H1 (cell line): Measurements from ENCODE around the gene PRMT9. TPM values are rescaled to one million over a fixed set of nuclear protein-coding genes. Genes with fewer than 3 reads are reported as not detected.

Experiments used
- CTCF ChIA-PET: fragments of 300-600 bp; sonication (Branson Sonifier 250); formaldehyde crosslinking; loops from one replicate; lab custom pipeline; 2021; ENCODE audit not compliant: partially characterized antibody; lab: Charles Lee
- POLR2A ChIA-PET: fragments of 300-600 bp; sonication (Branson Sonifier 250); formaldehyde crosslinking; loops from one replicate; lab custom pipeline; 2021; ENCODE audit warnings: inconsistent platforms; ENCODE audit not compliant: partially characterized antibody; lab: Charles Lee
- DNase-seq, 2 experiments: peaks; one replicate each; pipeline versions ENCODE4 v3.0.0 to v3.0.0-alpha.2; 2010 to 2022; ENCODE audit warnings: low spot score in 2 of 2, low read depth in 1 of 2, mixed read lengths in 1 of 2
- FAIRE-seq: peaks from 2 replicates; lab custom pipeline; 2011; peaks lifted over from hg19 to GRCh38; lab: Jason Lieb, UNC
- H2AFZ ChIP-seq: 2 replicates; pipeline ENCODE4 v1.8.1; 2012; ENCODE audit warnings: low read length, inconsistent platforms
- H2AK5ac ChIP-seq: 2 replicates; pipeline ENCODE4 v1.6.1; 2013; ENCODE audit warnings: low read depth, low read length
- H2BK120ac ChIP-seq: replicated peaks from 2 replicates; pipeline ENCODE3; 2013; ENCODE audit warnings: low read depth, low read length, inconsistent platforms
- H2BK12ac ChIP-seq: 2 replicates; pipeline ENCODE4 v1.6.1; 2013; ENCODE audit warnings: low read depth, low read length
- H2BK15ac ChIP-seq: 2 replicates; pipeline ENCODE4 v1.6.1; 2013; ENCODE audit warnings: low read length
- H2BK20ac ChIP-seq: 2 replicates; pipeline ENCODE4 v1.6.1; 2013; ENCODE audit warnings: low read length
- H2BK5ac ChIP-seq: 2 replicates; pipeline ENCODE4 v1.6.1; 2013; ENCODE audit warnings: low read depth, low read length
- H3K14ac ChIP-seq: 2 replicates; pipeline ENCODE4 v1.6.1; 2013; ENCODE audit warnings: inconsistent platforms; ENCODE audit not compliant: insufficient read length
- H3K18ac ChIP-seq: 2 replicates; pipeline ENCODE4 v1.6.1; 2013; ENCODE audit warnings: low read length; ENCODE audit errors: extremely low read depth
- H3K23ac ChIP-seq: 2 replicates; pipeline ENCODE4 v1.6.1; 2013; ENCODE audit warnings: inconsistent platforms; ENCODE audit not compliant: insufficient read length
- H3K23me2 ChIP-seq: 2 replicates; pipeline ENCODE4 v1.6.1; 2013; ENCODE audit warnings: low read depth, low read length
- H3K27ac ChIP-seq: 2 replicates; pipeline ENCODE4 v1.6.1; 2011; ENCODE audit warnings: low read depth, low read length, inconsistent platforms
- H3K27me3 ChIP-seq, 4 experiments: replicated peaks in 1 of 4; 1 replicate in 1 of 4; 2 replicates in 3 of 4; pipeline versions ENCODE4 v1.6.1 to v1.8.1; 2011 to 2013; ENCODE audit warnings: low read length in 3 of 4, mild to moderate bottlenecking in 3 of 4, inconsistent platforms in 2 of 4, mixed read lengths in 2 of 4, moderate library complexity in 1 of 4; ENCODE audit not compliant: control insufficient read depth in 3 of 4, insufficient read depth in 3 of 4; ENCODE audit errors: extremely low read depth in 1 of 4
- H3K36me3 ChIP-seq, 4 experiments: 2 replicates each; pipeline versions ENCODE4 v1.6.1 to v1.8.1; 2011 to 2013; ENCODE audit warnings: mild to moderate bottlenecking in 4 of 4, low read length in 3 of 4, moderate library complexity in 2 of 4, control low read depth in 1 of 4, inconsistent platforms in 1 of 4; ENCODE audit not compliant: insufficient read depth in 4 of 4, control insufficient read depth in 2 of 4
- H3K4ac ChIP-seq: replicated peaks from 2 replicates; pipeline ENCODE3; 2013; ENCODE audit warnings: low read length, low read depth, mixed read lengths, inconsistent platforms; ENCODE audit not compliant: insufficient read length
- H3K4me1 ChIP-seq, 4 experiments: replicated peaks in 1 of 4; 1 replicate in 1 of 4; 2 replicates in 3 of 4; pipeline versions ENCODE4 v1.6.1 to v1.8.1; 2011 to 2013; ENCODE audit warnings: low read length in 3 of 4, inconsistent platforms in 2 of 4, mixed read lengths in 1 of 4; ENCODE audit not compliant: insufficient read depth in 4 of 4, control insufficient read depth in 3 of 4
- H3K4me2 ChIP-seq, 2 experiments: 2 replicates each; pipeline versions ENCODE4 v1.6.1 to v1.8.1; 2011 to 2013; ENCODE audit warnings: low read depth in 2 of 2, low read length in 2 of 2, control low read depth in 1 of 2, inconsistent platforms in 1 of 2, mild to moderate bottlenecking in 1 of 2; ENCODE audit not compliant: insufficient read depth in 1 of 2
- H3K4me3 ChIP-seq, 4 experiments: fragments of 200-600, 300-600 bp in 1 of 4; sonication (generic), shearing (Covaris generic), sonication (Bioruptor Twin) in 1 of 4; 2 replicates each; pipeline versions ENCODE4 v1.5.1 to v1.8.1; 2011 to 2016; ENCODE audit warnings: low read length in 4 of 4, low read depth in 3 of 4, control low read depth in 2 of 4, inconsistent platforms in 2 of 4, mild to moderate bottlenecking in 2 of 4, mixed read lengths in 1 of 4, moderate library complexity in 1 of 4; ENCODE audit not compliant: insufficient read depth in 2 of 4; ENCODE audit errors: extremely low read depth in 1 of 4
- H3K56ac ChIP-seq: replicated peaks from 2 replicates; pipeline ENCODE3; 2013; ENCODE audit warnings: low read depth, mild to moderate bottlenecking, mixed read lengths, low read length, inconsistent platforms; ENCODE audit not compliant: insufficient read length
- H3K79me1 ChIP-seq: 2 replicates; pipeline ENCODE4 v1.6.1; 2013; ENCODE audit warnings: low read depth, low read length, control low read depth
- H3K79me2 ChIP-seq, 2 experiments: 2 replicates each; pipeline versions ENCODE4 v1.6.1 to v1.8.1; 2012 to 2013; ENCODE audit warnings: low read length in 2 of 2, mild to moderate bottlenecking in 2 of 2, inconsistent platforms in 1 of 2; ENCODE audit not compliant: insufficient read depth in 2 of 2, control insufficient read depth in 1 of 2
- H3K9ac ChIP-seq, 4 experiments: replicated peaks in 1 of 4; 1 replicate in 1 of 4; 2 replicates in 3 of 4; pipeline versions ENCODE4 v1.6.1 to v1.8.1; 2011 to 2013; ENCODE audit warnings: low read depth in 3 of 4, low read length in 3 of 4, control low read depth in 2 of 4, mild to moderate bottlenecking in 2 of 4, moderate library complexity in 2 of 4, inconsistent platforms in 1 of 4; ENCODE audit errors: extremely low read depth in 1 of 4
- H3K9me3 ChIP-seq, 2 experiments: 2 replicates each; pipeline versions ENCODE4 v1.6.1 to v1.8.1; 2012 to 2013; ENCODE audit warnings: mild to moderate bottlenecking in 2 of 2, moderate library complexity in 2 of 2, control low read depth in 1 of 2, inconsistent platforms in 1 of 2, low read depth in 1 of 2, low read length in 1 of 2, mixed read lengths in 1 of 2; ENCODE audit not compliant: insufficient read depth in 2 of 2
- H4K20me1 ChIP-seq, 2 experiments: replicated peaks in 1 of 2; 2 replicates each; pipeline versions ENCODE3 to v1.8.1; 2011 to 2013; ENCODE audit warnings: inconsistent platforms in 2 of 2, low read length in 2 of 2, mild to moderate bottlenecking in 1 of 2; ENCODE audit not compliant: insufficient read depth in 2 of 2, control insufficient read depth in 1 of 2
- H4K5ac ChIP-seq: 2 replicates; pipeline ENCODE4 v1.6.1; 2013; ENCODE audit warnings: low read length, low read depth, mixed read lengths, inconsistent platforms; ENCODE audit not compliant: insufficient read length
- H4K8ac ChIP-seq: 2 replicates; pipeline ENCODE4 v1.8.0; 2013; ENCODE audit warnings: mild to moderate bottlenecking, moderate library complexity, low read length, inconsistent platforms; ENCODE audit not compliant: insufficient read depth; ENCODE audit errors: extremely low read depth
- H4K91ac ChIP-seq: replicated peaks from 2 replicates; pipeline ENCODE3; 2013; ENCODE audit warnings: low read length, mixed read lengths, inconsistent platforms; ENCODE audit not compliant: insufficient read length
- BCL11A ChIP-seq, 2 experiments: IDR thresholded peaks; one replicate each; pipeline ENCODE4 v1.6.1; 2011; ENCODE audit warnings: low read depth in 2 of 2, low read length in 2 of 2, mild to moderate bottlenecking in 2 of 2
- KDM4A ChIP-seq: IDR thresholded peaks from one replicate; pipeline ENCODE4 v1.7.1; 2012; ENCODE audit warnings: low read depth, mild to moderate bottlenecking, moderate library complexity, low read length, inconsistent platforms; ENCODE audit not compliant: severe bottlenecking
- YY1 ChIP-seq: IDR thresholded peaks from 2 replicates; pipeline ENCODE4 v1.6.1; 2011; ENCODE audit warnings: low read depth, mild to moderate bottlenecking, low read length
- polyA plus RNA-seq, 7 experiments: library from polyadenylated mRNA; depleted of rRNA in 3 of 7; stranded (reverse) in 5 of 7; unstranded in 2 of 7; fragments of >200 nt in 5 of 7; fragments of 200-250 nt in 2 of 7; gene quantifications; 1 replicate in 5 of 7; 2 replicates in 1 of 7; 4 replicates in 1 of 7; pipeline versions ENCODE4 v1.2.1 to v1.2.3, GENCODE V29; 2011 to 2013; ENCODE audit warnings: missing spikeins in 2 of 7, mixed read lengths in 2 of 7
- total RNA-seq: library from RNA; stranded (reverse); fragmentation: NEBNext Ultra II Directional; extraction: Animal tissue kit (Norgen Biotek cat#: 25700); gene quantifications from 2 replicates; pipeline ENCODE4 v1.2.1, GENCODE V29; 2021

The PRMT9 gene
- total and polyA plus RNA-seq, 2 of the 8 experiments (the other 6 are each of a cell fraction or from before 2014, with no cell fraction given), result 3.8 to 9.6 TPM

DNA sequence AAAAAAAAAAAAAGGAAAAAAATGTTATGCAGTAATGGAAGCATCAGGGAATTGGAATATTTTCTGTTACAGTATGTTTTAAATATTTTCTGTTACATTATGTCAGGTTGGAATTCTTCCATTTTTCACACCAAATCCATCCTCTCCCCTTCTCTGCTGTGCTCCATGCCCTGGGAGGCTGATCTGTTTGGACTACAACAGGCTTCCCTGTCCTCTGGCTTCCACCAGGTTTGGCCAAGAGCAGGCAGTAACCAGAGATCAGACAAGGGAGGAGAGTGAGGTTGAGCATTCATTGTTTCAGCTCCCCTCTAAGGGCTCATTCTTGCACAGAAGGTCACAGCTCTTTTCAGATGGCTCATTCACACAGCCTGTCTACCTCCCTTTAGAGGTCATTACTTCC is 78.5 kb downstream of the PRMT9 start:
- H2AFZ ChIP-seq, result no peak overlapping the region
- no peak overlapping the region for H2BK15ac ChIP-seq
- no peak for FAIRE-seq
- H4K91ac ChIP-seq, result no peak overlapping the region
- DNase-seq, result no peak
- H3K9me3 ChIP-seq, result no peaks in the 10 kb centered on the region
- H3K23me2 ChIP-seq, result no peaks in the 10 kb centered on the region
- no peak overlapping the region for H3K14ac ChIP-seq
- H2BK12ac ChIP-seq, result no peak overlapping the region
- CTCF ChIA-PET, result interaction anchor here (1.0 to 3.4 kb wide), 3 partner anchors 10 to 261 kb away, joined by 3 to 20 read pairs (median 11); no protein-coding TSS in a partner anchor
- H3K79me2 ChIP-seq, result no peaks in the 10 kb centered on the region
- H2BK120ac ChIP-seq, result no peak overlapping the region
- no peak overlapping the region for H3K4me3 ChIP-seq
- no peak overlapping the region for H4K5ac ChIP-seq
- no peak overlapping the region for H3K27ac ChIP-seq
- H3K4me2 ChIP-seq, result no peak overlapping the region
- no peaks in the 10 kb centered on the region for H4K20me1 ChIP-seq
- H3K27me3 ChIP-seq, result no peaks in the 10 kb centered on the region
- H3K36me3 ChIP-seq, result no peaks in the 10 kb centered on the region
- H2BK20ac ChIP-seq, result no peak overlapping the region
- no peak overlapping the region for H3K9ac ChIP-seq
- H4K8ac ChIP-seq, result no peak overlapping the region
- H2AK5ac ChIP-seq, result no peak overlapping the region
- POLR2A ChIA-PET, result no interaction called here
- H3K4me1 ChIP-seq, result no peaks in the 10 kb centered on the region
- no peak overlapping the region for H3K56ac ChIP-seq
- no peak overlapping the region for H3K4ac ChIP-seq
- H2BK5ac ChIP-seq, result no peak overlapping the region
- no peaks in the 10 kb centered on the region for H3K79me1 ChIP-seq
- no peak overlapping the region for H3K23ac ChIP-seq
- H3K18ac ChIP-seq, result no peak overlapping the region
- TF ChIP-seq KDM4A, result no peak
- TF ChIP-seq BCL11A (IDR thresholded peaks at IDR 0.05; ENCODE audit: low read depth in 2 of 2, low read length in 2 of 2), result no peak
- TF ChIP-seq YY1, result no peak
